Measurements from ENCODE around the gene SHOC1.

The SHOC1 gene

DNA sequence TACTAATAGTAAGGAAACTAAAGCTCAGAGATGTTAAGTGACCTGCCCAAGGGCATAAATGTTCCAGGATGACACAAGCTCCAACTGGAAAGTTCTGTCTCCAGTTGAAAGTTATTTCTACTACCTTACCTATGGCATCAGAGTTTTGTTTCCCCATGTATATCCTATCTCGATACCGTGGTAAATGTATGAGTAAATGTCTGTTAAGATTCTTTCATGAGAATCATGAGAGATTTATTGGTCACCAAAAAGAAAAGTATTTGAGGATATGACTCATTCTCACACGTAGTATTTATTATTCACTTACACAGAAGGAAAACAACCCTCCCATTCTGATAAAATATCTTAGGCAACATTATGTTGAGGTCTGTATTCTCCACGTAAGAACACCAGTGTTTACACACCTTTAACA is 11.1 kb upstream of the SHOC1 start:
- TF ChIP-seq, protein P1, sequence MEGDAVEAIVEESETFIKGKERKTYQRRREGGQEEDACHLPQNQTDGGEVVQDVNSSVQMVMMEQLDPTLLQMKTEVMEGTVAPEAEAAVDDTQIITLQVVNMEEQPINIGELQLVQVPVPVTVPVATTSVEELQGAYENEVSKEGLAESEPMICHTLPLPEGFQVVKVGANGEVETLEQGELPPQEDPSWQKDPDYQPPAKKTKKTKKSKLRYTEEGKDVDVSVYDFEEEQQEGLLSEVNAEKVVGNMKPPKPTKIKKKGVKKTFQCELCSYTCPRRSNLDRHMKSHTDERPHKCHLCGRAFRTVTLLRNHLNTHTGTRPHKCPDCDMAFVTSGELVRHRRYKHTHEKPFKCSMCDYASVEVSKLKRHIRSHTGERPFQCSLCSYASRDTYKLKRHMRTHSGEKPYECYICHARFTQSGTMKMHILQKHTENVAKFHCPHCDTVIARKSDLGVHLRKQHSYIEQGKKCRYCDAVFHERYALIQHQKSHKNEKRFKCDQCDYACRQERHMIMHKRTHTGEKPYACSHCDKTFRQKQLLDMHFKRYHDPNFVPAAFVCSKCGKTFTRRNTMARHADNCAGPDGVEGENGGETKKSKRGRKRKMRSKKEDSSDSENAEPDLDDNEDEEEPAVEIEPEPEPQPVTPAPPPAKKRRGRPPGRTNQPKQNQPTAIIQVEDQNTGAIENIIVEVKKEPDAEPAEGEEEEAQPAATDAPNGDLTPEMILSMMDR (IDR thresholded peaks at IDR 0.05; ENCODE audit: low read depth, low read length): no peak
- TF ChIP-seq, protein P2, sequence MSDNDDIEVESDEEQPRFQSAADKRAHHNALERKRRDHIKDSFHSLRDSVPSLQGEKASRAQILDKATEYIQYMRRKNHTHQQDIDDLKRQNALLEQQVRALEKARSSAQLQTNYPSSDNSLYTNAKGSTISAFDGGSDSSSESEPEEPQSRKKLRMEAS (IDR thresholded peaks at IDR 0.05; ENCODE audit: low read depth, low read length): no peak
- TF ChIP-seq MYC (IDR thresholded peaks at IDR 0.05; ENCODE audit: low read depth, low read length): no peak
- no peak for TF ChIP-seq POLR2A (IDR thresholded peaks at IDR 0.05; ENCODE audit: extremely low read depth, insufficient read length)
- no peak for DNase-seq (ENCODE audit: low read depth)
- no peak overlapping the region for H3K4me3 ChIP-seq (ENCODE audit: low read depth, low read length)

GRCh38 chr9:111805262-111805661 is 10.5 kb upstream of the SHOC1 start:
- TF ChIP-seq, protein P1 (IDR thresholded peaks at IDR 0.05; ENCODE audit: low read depth, low read length): no peak
- no peak for TF ChIP-seq MYC (IDR thresholded peaks at IDR 0.05; ENCODE audit: low read depth, low read length)
- TF ChIP-seq, protein P2 (IDR thresholded peaks at IDR 0.05; ENCODE audit: low read depth, low read length): no peak
- no peak for TF ChIP-seq POLR2A (IDR thresholded peaks at IDR 0.05; ENCODE audit: extremely low read depth, insufficient read length)

DNA sequence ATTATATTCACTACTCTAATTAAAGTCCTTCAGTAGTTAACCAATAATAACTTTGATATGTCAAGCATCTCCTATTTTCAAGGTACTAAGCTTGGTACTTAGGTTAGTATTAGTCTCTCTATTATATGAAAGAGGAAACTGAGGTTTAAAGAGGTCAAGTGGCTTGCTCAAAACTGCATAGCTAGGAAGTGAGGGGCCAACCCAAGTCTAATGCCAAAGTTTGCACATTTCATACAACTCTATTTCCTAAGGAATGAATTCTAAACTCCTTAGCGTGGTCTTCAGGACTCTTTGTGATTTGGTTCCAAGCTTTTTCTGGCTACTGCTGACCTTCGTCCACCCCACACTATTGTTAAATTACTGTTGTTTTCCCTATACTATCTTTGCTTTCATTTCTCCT is 9.9 kb upstream of the SHOC1 start:
- H3K4me3 ChIP-seq (ENCODE audit: low read depth, low read length): no peak overlapping the region
- DNase-seq (ENCODE audit: low read depth): no peak
- TF ChIP-seq, protein P2 (IDR thresholded peaks at IDR 0.05; ENCODE audit: low read depth, low read length): no peak
- TF ChIP-seq MYC (IDR thresholded peaks at IDR 0.05; ENCODE audit: low read depth, low read length): no peak
- TF ChIP-seq, protein P1 (IDR thresholded peaks at IDR 0.05; ENCODE audit: low read depth, low read length): no peak
- TF ChIP-seq POLR2A (IDR thresholded peaks at IDR 0.05; ENCODE audit: extremely low read depth, insufficient read length): no peak

More at GRCh38 chr9:111805262-111805661, 10.5 kb upstream of the SHOC1 start:
- no peak overlapping the region for H3K4me3 ChIP-seq (ENCODE audit: low read depth, low read length)
- DNase-seq (ENCODE audit: low read depth): no peak

DNA sequence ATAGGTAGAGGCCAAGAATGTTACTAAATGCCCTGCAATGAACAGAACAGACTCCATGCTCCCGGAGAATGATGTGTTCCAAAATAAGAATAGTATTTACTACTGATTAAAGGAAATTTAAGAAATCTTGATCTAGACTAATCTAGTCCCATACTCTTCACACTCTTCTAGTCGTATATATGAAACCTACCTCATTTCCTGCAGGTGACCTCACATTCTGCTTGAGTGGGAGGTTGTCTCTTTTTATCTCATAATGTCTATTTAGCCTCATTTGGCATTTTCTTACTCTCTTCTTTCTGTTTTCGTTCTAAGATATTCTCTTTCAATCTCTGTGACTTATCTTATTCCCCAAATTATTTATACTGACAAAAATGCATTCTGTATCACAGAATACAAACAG is 9.2 kb upstream of the SHOC1 start:
- H3K4me3 ChIP-seq (ENCODE audit: low read depth, low read length): no peak overlapping the region
- no peak for DNase-seq (ENCODE audit: low read depth)
- TF ChIP-seq POLR2A (IDR thresholded peaks at IDR 0.05; ENCODE audit: extremely low read depth, insufficient read length): no peak
- TF ChIP-seq, protein P1 (IDR thresholded peaks at IDR 0.05; ENCODE audit: low read depth, low read length): no peak
- TF ChIP-seq, protein P2 (IDR thresholded peaks at IDR 0.05; ENCODE audit: low read depth, low read length): no peak
- no peak for TF ChIP-seq MYC (IDR thresholded peaks at IDR 0.05; ENCODE audit: low read depth, low read length)

DNA sequence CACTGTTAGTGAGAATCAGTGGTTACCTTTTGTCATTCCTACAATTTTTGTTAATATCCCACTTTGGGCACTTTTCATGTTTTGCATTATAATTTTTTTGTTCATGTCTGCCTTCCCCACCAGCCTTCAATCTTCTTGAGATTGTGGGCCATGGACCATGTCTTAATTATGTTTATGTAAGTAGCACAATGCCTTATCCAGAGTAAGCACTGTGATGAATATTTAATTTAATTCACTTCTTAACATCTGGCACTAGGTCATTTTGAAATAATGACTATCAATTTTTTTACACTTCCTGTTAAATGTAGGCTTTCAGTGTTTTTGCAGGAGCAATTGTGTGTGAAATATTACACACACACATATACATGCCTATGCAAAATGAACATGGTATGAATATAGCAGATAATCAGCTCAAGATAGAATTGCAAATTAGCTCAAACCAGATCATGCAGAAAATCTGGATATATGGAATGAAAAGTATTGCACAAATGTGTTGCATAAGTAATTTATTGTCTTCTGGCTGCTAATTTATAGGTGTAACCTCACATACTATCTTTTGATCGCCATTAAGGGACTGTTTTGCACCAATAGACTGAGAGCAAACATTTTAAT is 5.3 kb upstream of the SHOC1 start:
- H3K4me3 ChIP-seq (ENCODE audit: low read depth, low read length): no peak overlapping the region
- no peak for DNase-seq (ENCODE audit: low read depth)
- TF ChIP-seq POLR2A (IDR thresholded peaks at IDR 0.05; ENCODE audit: extremely low read depth, insufficient read length): no peak
- TF ChIP-seq, protein P1 (IDR thresholded peaks at IDR 0.05; ENCODE audit: low read depth, low read length): no peak
- TF ChIP-seq, protein P2 (IDR thresholded peaks at IDR 0.05; ENCODE audit: low read depth, low read length): no peak
- TF ChIP-seq MYC (IDR thresholded peaks at IDR 0.05; ENCODE audit: low read depth, low read length): no peak

Data from NB4 (cell line).